Esophagus squamous epithelium (tissue), 4 donors: ENCODE results near the gene EFCAB12.

Experiments
- CTCF ChIP-seq, 6 experiments: fragments of 450-650 bp in 4 of 6; fragments of 200-600 bp in 2 of 6; sonication (generic) in 2 of 6; IDR thresholded peaks; one replicate each; pipeline ENCODE4 v1.5.1; 2016 to 2019; ENCODE audit warnings: antibody characterized with exemption in 6 of 6, mild to moderate bottlenecking in 4 of 6, moderate library complexity in 4 of 6
- POLR2A ChIP-seq, 4 donors: fragments of 450-650 bp; IDR thresholded peaks; one replicate each; pipeline ENCODE4 v1.6.1; 2017; ENCODE audit warnings: antibody characterized with exemption in 4 of 4, mild to moderate bottlenecking in 4 of 4, moderate library complexity in 3 of 4

DNA sequence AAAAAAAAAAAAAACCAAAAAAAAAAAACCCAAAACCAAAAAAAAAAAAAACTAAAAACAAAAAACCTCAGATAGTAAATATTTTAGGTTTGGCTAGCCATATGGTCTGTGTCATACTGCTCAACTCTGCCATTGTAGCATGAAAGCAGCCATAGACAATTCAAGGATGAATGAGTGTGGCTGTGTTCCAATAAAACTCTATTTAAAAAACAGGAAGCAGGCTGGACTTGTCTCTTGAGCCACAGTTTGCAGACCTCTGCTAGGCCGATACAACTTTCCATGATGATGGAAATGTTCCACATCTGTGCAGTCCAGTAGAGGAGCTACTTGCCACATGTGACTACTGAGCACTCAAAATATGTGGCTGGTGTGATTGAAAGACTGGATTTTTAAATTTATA, 11.1 kb downstream of the EFCAB12 start:
- TF ChIP-seq CTCF (IDR thresholded peaks at IDR 0.05) (no peak), POLR2A (IDR thresholded peaks at IDR 0.05) (no peak)
